Keratinocyte (primary cell): ENCODE measurements around the gene LMBR1. TPM values are rescaled to one million over a fixed set of nuclear protein-coding genes. Genes with fewer than 3 reads are reported as not detected.
"Not testable (repeated sequence)": the region's sequence is repeated elsewhere in the genome, so short reads cannot be mapped to it uniquely, and the experiment has no call there.

Experiments
- DNase-seq: peaks from one replicate; pipeline ENCODE4 v3.0.0-alpha.2; 2011; ENCODE audit warnings: low read depth, missing footprints, low spot score
- FAIRE-seq: peaks from 2 replicates; lab custom pipeline; 2011; peaks lifted over from hg19 to GRCh38; lab: Jason Lieb, UNC
- H2AFZ ChIP-seq: 2 replicates; pipeline ENCODE4 v1.6.0; 2012; ENCODE audit warnings: low read length, control low read depth, inconsistent platforms; ENCODE audit not compliant: control insufficient read depth
- H3K27ac ChIP-seq: 2 replicates; pipeline ENCODE4 v1.5.1; 2011; ENCODE audit warnings: low read length; ENCODE audit not compliant: control insufficient read depth, insufficient read depth
- H3K27me3 ChIP-seq: 3 replicates; pipeline ENCODE4 v1.6.0; 2011; ENCODE audit warnings: low read length; ENCODE audit not compliant: control insufficient read depth, insufficient read depth; ENCODE audit errors: extremely low read depth
- H3K36me3 ChIP-seq, 2 experiments: 2 replicates in 1 of 2; 3 replicates in 1 of 2; pipeline ENCODE4 v1.5.1; 2011; ENCODE audit warnings: low read length in 2 of 2, mild to moderate bottlenecking in 1 of 2; ENCODE audit not compliant: control insufficient read depth in 2 of 2, insufficient read depth in 2 of 2; ENCODE audit errors: extremely low read depth in 1 of 2
- H3K4me1 ChIP-seq: 3 replicates; pipeline ENCODE4 v1.5.1; 2011; ENCODE audit warnings: low read length; ENCODE audit not compliant: control insufficient read depth, insufficient read depth; ENCODE audit errors: extremely low read depth
- H3K4me2 ChIP-seq: 3 replicates; pipeline ENCODE4 v1.6.0; 2011; ENCODE audit warnings: low read depth, low read length; ENCODE audit not compliant: control insufficient read depth, insufficient read depth; ENCODE audit errors: extremely low read depth
- H3K4me3 ChIP-seq, 3 experiments: fragments of 200-600 bp in 1 of 3; sonication (generic) in 1 of 3; 2 replicates in 2 of 3; 3 replicates in 1 of 3; pipeline ENCODE4 v1.5.1; 2011 to 2016; ENCODE audit warnings: low read length in 3 of 3, mild to moderate bottlenecking in 3 of 3, control low read depth in 2 of 3, inconsistent platforms in 1 of 3, low read depth in 1 of 3, mixed read lengths in 1 of 3, mixed run types in 1 of 3, moderate library complexity in 1 of 3; ENCODE audit not compliant: control insufficient read depth in 2 of 3, insufficient read depth in 2 of 3; ENCODE audit errors: extremely low read depth in 1 of 3
- H3K79me2 ChIP-seq: 2 replicates; pipeline ENCODE4 v1.6.0; 2012; ENCODE audit warnings: low read length; ENCODE audit not compliant: control insufficient read depth, insufficient read depth
- H3K9ac ChIP-seq: 3 replicates; pipeline ENCODE4 v1.6.0; 2011; ENCODE audit warnings: low read length; ENCODE audit not compliant: control insufficient read depth, insufficient read depth; ENCODE audit errors: extremely low read depth
- H3K9me1 ChIP-seq: 3 replicates; pipeline ENCODE4 v1.6.0; 2011; ENCODE audit warnings: low read length; ENCODE audit not compliant: control insufficient read depth, insufficient read depth; ENCODE audit errors: extremely low read depth
- H3K9me3 ChIP-seq: 2 replicates; pipeline ENCODE4 v1.5.1; 2012; ENCODE audit warnings: low read depth, low read length; ENCODE audit not compliant: control insufficient read depth
- H4K20me1 ChIP-seq: 3 replicates; pipeline ENCODE4 v1.6.0; 2011; ENCODE audit warnings: low read length; ENCODE audit not compliant: control insufficient read depth, insufficient read depth; ENCODE audit errors: extremely low read depth
- CTCF ChIP-seq, 3 experiments: IDR thresholded peaks in 1 of 3; conservative IDR thresholded peaks in 1 of 3; optimal IDR thresholded peaks in 1 of 3; 2 replicates in 2 of 3; 3 replicates in 1 of 3; pipeline versions ENCODE3 to v1.5.1; 2011; ENCODE audit warnings: low read length in 3 of 3, mild to moderate bottlenecking in 3 of 3, moderate library complexity in 2 of 3, control low read depth in 1 of 3, inconsistent platforms in 1 of 3; ENCODE audit not compliant: insufficient read depth in 2 of 3; ENCODE audit errors: extremely low read depth in 1 of 3
- EZH2 ChIP-seq: IDR thresholded peaks from one replicate; pipeline ENCODE4 v1.6.1; 2012; ENCODE audit warnings: inconsistent platforms, mild to moderate bottlenecking, low read length, moderate library complexity
- dilution Hi-C: fragments of 300-500 bp; cut with MboI; formaldehyde crosslinking; loops from one replicate; pipeline ENCODE4 v1.7.0; 2020; ENCODE audit warnings: low sequenced_read_pairs; ENCODE audit not compliant: extremely low pct_ligation_motif_present
- polyA plus RNA-seq, 5 experiments: library from polyadenylated mRNA; depleted of rRNA in 3 of 5; stranded (reverse) in 3 of 5; stranded (forward) in 1 of 5; unstranded in 1 of 5; fragments of >200 nt; gene quantifications; 1 replicate in 1 of 5; 2 replicates in 3 of 5; 3 replicates in 1 of 5; pipeline versions ENCODE4 v1.2.1 to v1.2.3, GENCODE V29; 2011 to 2012; ENCODE audit warnings: missing spikeins in 2 of 5, low read depth in 1 of 5, low replicate concordance in 1 of 5

Gene LMBR1
- polyA plus RNA-seq, 1 donor (not counting 4 experiments of a cell fraction or from before 2014, with no cell fraction given): 30.2 TPM

- FAIRE-seq (no peak), DNase-seq (no peak)
- Histone ChIP-seq H3K9me1 (peaks cover 2% of the 10 kb centered on the region), H3K9me3 (no peaks in the 10 kb centered on the region), H2AFZ (no peak overlapping the region), H3K36me3 (no peaks in the 10 kb centered on the region), H4K20me1 (no peaks in the 10 kb centered on the region), H3K4me1 (no peaks in the 10 kb centered on the region), H3K27ac (no peak overlapping the region), H3K9ac (no peak overlapping the region), H3K4me3 (no peak overlapping the region), H3K27me3 (no peaks in the 10 kb centered on the region), H3K4me2 (no peak overlapping the region), H3K79me2 (peaks cover 78% of the 10 kb centered on the region)
- no peak for TF ChIP-seq EZH2
- dilution Hi-C loops: no loop called here
Measured at GRCh38 chr7:156881679-156882078, 11.3 kb downstream of the LMBR1 start.

GRCh38 chr7:156875766-156876165 lies 17.2 kb downstream of the LMBR1 start:
- Histone ChIP-seq H3K27ac (no peak overlapping the region), H2AFZ (no peak overlapping the region), H3K4me3 (no peak overlapping the region), H3K4me1 (no peaks in the 10 kb centered on the region), H3K9me3 (no peaks in the 10 kb centered on the region), H3K27me3 (no peaks in the 10 kb centered on the region), H3K9me1 (no peaks in the 10 kb centered on the region), H4K20me1 (no peaks in the 10 kb centered on the region), H3K36me3 (peaks cover 0 to 2% of the 10 kb centered on the region in 2 experiments), H3K4me2 (no peak overlapping the region), H3K9ac (no peak overlapping the region), H3K79me2 (peaks cover 63% of the 10 kb centered on the region)
- DNase-seq (no peak), FAIRE-seq (no peak)
- dilution Hi-C loops: no loop called here
- TF ChIP-seq CTCF (optimal IDR thresholded peaks at IDR 0.05 in 1 of 3, IDR thresholded peaks at IDR 0.05 in 1 of 3, conservative IDR thresholded peaks at IDR 0.05 in 1 of 3; ENCODE audit: extremely low read depth in 1 of 3, insufficient read depth in 2 of 3, low read length in 3 of 3) (no peak), EZH2 (no peak)

DNA sequence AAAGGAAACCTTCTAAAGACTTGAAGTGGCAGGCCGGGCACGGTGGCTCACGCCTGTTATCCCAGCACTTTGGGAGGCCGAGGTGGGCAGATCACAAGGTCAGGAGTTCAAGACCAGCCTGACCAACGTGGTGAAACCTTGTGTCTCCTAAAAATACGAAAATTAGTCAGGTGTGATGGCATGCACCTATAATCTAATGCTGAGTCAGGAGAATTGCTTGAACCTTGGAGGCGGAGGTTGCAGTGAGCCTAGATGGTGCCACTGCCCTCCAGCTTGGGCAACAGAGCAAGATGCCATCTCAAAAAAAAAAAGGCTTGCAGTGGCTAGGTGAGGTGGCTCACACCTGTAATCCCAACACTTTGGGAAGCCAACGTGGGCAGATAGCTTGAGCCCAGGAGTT lies 24.6 kb downstream of the LMBR1 start:
- H2AFZ ChIP-seq, H3K27ac ChIP-seq, H3K4me1 ChIP-seq, dilution Hi-C loops, H3K9me3 ChIP-seq, H3K36me3 ChIP-seq, H3K4me2 ChIP-seq, DNase-seq, H3K4me3 ChIP-seq, H3K9ac ChIP-seq, FAIRE-seq, H3K27me3 ChIP-seq, H3K9me1 ChIP-seq, H4K20me1 ChIP-seq: not testable (repeated sequence)
- peaks cover 48% of the 10 kb centered on the region for H3K79me2 ChIP-seq
